Kidney epithelial cell (primary cell): ENCODE results near the gene CUL3. TPM values are rescaled to one million over a fixed set of nuclear protein-coding genes. Genes with fewer than 3 reads are reported as not detected.

Source experiments
- DNase-seq: peaks from one replicate; pipeline ENCODE4 v3.0.0-alpha.2; 2010; ENCODE audit warnings: low read depth
- H3K27me3 ChIP-seq: 2 replicates; pipeline ENCODE4 v1.6.0; 2011; ENCODE audit warnings: low read length; ENCODE audit not compliant: control insufficient read depth, insufficient read depth
- H3K36me3 ChIP-seq: 2 replicates; pipeline ENCODE4 v1.5.1; 2011; ENCODE audit warnings: low read length; ENCODE audit not compliant: control insufficient read depth, insufficient read depth
- H3K4me3 ChIP-seq: 2 replicates; pipeline ENCODE4 v1.5.1; 2011; ENCODE audit warnings: low read depth, mild to moderate bottlenecking, control low read depth, low read length
- CTCF ChIP-seq: IDR thresholded peaks from 2 replicates; pipeline ENCODE4 v1.5.1; 2011; ENCODE audit warnings: mild to moderate bottlenecking, moderate library complexity, low read length, control low read depth, inconsistent platforms; ENCODE audit not compliant: insufficient read depth, poor library complexity, severe bottlenecking
- total RNA-seq: library from RNA; depleted of rRNA; stranded (reverse); fragments of >200 nt; gene quantifications from 2 replicates; pipeline ENCODE4 v1.2.3, GENCODE V29; 2015

The CUL3 gene
- total RNA-seq, 1 donor from 2014 or later: 53.3 TPM

- Histone ChIP-seq H3K4me3 (no peak overlapping the region), H3K27me3 (no peaks in the 10 kb centered on the region), H3K36me3 (no peaks in the 10 kb centered on the region)
- TF ChIP-seq CTCF: no peak
- DNase-seq: no peak
Observed at GRCh38 chr2:224574423-224575084, 10.6 kb downstream of the CUL3 start.

GRCh38 chr2:224573724-224574123, 11.4 kb downstream of the CUL3 start:
- H3K27me3 ChIP-seq: no peaks in the 10 kb centered on the region
- DNase-seq: no peak
- TF ChIP-seq CTCF: no peak

GRCh38 chr2:224572338-224572737, 12.8 kb downstream of the CUL3 start:
- H3K36me3 ChIP-seq: no peaks in the 10 kb centered on the region
- H3K27me3 ChIP-seq: no peaks in the 10 kb centered on the region
- no peak overlapping the region for H3K4me3 ChIP-seq
- no peak for TF ChIP-seq CTCF
- DNase-seq: no peak

More at GRCh38 chr2:224573724-224574123, 11.4 kb downstream of the CUL3 start:
- Histone ChIP-seq H3K36me3 (no peaks in the 10 kb centered on the region), H3K4me3 (no peak overlapping the region)

- Histone ChIP-seq H3K27me3 (no peaks in the 10 kb centered on the region), H3K4me3 (no peak overlapping the region), H3K36me3 (no peaks in the 10 kb centered on the region)
- TF ChIP-seq CTCF: no peak
- no peak for DNase-seq
Observed at GRCh38 chr2:224570328-224570993, 14.7 kb downstream of the CUL3 start.

- Histone ChIP-seq H3K4me3 (no peak overlapping the region), H3K36me3 (peaks cover 1% of the 10 kb centered on the region), H3K27me3 (no peaks in the 10 kb centered on the region)
- DNase-seq: no peak
- no peak for TF ChIP-seq CTCF
Observed at GRCh38 chr2:224569654-224570053, 15.5 kb downstream of the CUL3 start.
